GF-D8 (cell line): ENCODE results near the gene CCNQ.

ENCODE experiments used
- DNase-seq: peaks from one replicate; lab custom pipeline; 2025; lab: John Stamatoyannopoulos, UW

Gene CCNQ

DNA sequence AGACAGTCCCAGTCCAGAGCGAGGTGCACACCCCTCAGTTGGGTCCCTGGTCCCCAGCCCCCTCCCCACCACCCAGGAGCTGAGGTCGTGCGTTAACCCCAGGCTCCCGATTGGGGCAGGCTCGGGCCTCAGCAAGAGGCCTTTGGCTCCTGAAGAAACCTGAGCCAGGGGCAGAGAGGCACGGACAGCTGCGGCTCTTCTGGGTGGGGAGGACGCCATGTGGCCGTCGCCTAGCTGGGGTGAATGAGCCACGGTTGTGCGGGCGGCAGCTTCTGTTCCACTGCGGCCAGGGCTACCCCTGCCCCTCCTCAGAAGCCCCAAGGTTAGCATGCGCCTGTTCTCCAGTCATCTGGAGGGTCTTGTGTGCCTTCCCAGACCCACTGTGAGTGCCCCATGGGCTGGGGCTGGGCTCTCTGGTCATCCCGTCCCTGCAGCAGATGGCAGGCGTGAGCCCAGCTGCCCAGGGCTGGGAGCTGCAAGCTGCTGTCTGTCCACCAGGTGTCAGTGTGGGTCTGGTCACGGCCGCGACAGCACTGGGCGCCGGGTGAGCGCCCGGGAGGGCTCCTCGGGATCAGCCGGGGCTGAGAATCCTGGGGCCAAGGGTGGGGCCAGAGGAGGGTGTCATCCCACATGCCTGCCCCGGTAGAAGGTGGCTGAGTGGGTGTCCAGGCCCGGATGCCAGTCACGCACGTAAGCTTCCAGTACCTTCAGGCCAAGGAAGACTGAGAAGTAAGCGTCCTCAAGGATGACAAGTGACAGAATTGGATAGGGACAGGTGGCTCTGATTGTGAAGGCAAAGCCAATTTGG lies 59.6 kb downstream of the CCNQ start:
- no peak for DNase-seq

DNA sequence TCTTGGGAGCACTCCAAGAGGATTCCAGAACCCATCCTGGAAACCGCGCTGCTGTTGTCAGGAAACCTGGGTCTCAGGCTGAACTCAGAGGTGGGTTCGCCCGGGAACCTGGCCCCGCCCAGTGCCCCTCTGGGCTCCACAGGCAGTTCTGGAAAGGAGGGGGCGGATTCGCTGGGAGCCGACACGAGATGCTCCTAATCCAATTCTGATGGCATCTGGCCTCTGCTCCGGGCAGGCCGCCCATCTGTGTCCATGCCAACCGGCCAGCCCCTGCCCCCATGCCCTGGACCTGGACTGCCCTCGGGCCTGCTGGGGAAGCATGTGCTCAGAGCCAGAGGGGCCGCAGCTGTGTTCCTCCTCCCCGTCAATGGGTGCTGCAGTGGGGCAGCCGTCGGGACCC lies 60.5 kb downstream of the CCNQ start:
- no peak for DNase-seq
